ENCODE measurements around the gene CBLB.
"Not testable (repeated sequence)": the region's sequence is repeated elsewhere in the genome, so short reads cannot be mapped to it uniquely, and the experiment has no call there.

Gene CBLB

GRCh38 chr3:105815331-105815730, 53.5 kb downstream of the CBLB start:
- DNase-seq, result not testable (repeated sequence)

- no peak for DNase-seq
These were observed 55.1 kb downstream of the CBLB start for GRCh38 chr3:105813710-105814109.

- DNase-seq, result no peak
These were observed 56.6 kb downstream of the CBLB start for GRCh38 chr3:105812194-105812586.

GRCh38 chr3:105811518-105812193, 57.2 kb downstream of the CBLB start:
- DNase-seq, result no peak

- no peak for DNase-seq
These were observed 59.5 kb downstream of the CBLB start for GRCh38 chr3:105809208-105809888.

GRCh38 chr3:105807701-105808100, 61.1 kb downstream of the CBLB start:
- DNase-seq, result no peak

- DNase-seq, result no peak
These were observed 61.7 kb downstream of the CBLB start for GRCh38 chr3:105807146-105807545.

GRCh38 chr3:105806359-105806758, 62.5 kb downstream of the CBLB start:
- no peak for DNase-seq

GRCh38 chr3:105805404-105805803, 63.4 kb downstream of the CBLB start:
- DNase-seq, result no peak

GRCh38 chr3:105802118-105802706, 66.6 kb downstream of the CBLB start:
- DNase-seq, result no peak

GRCh38 chr3:105801397-105801796, 67.4 kb downstream of the CBLB start:
- no peak for DNase-seq

GRCh38 chr3:105800320-105800719, 68.5 kb downstream of the CBLB start:
- DNase-seq, result no peak

GRCh38 chr3:105799286-105799685, 69.5 kb downstream of the CBLB start:
- DNase-seq, result no peak

GRCh38 chr3:105798381-105798934, 70.4 kb downstream of the CBLB start:
- DNase-seq, result no peak

GRCh38 chr3:105793040-105793439, 75.8 kb downstream of the CBLB start:
- DNase-seq, result no peak

GRCh38 chr3:105791919-105792786, 76.7 kb downstream of the CBLB start:
- DNase-seq, result no peak

- DNase-seq, result no peak
These were observed 77.7 kb downstream of the CBLB start for GRCh38 chr3:105791131-105791530.

- no peak for DNase-seq
These were observed 78.3 kb downstream of the CBLB start for GRCh38 chr3:105790534-105790933.

GRCh38 chr3:105788593-105788992, 80.2 kb downstream of the CBLB start:
- DNase-seq, result no peak

- DNase-seq, result no peak
These were observed 81.4 kb downstream of the CBLB start for GRCh38 chr3:105787453-105787852.

GRCh38 chr3:105786990-105787389, 81.8 kb downstream of the CBLB start:
- no peak for DNase-seq

- DNase-seq, result no peak
These were observed 82.6 kb downstream of the CBLB start for GRCh38 chr3:105786241-105786640.

- DNase-seq, result no peak
These were observed 83.0 kb downstream of the CBLB start for GRCh38 chr3:105785803-105786202.

Data from KG1 (cell line).